ENCODE data around the gene CREB3L4. TPM values are rescaled to one million over a fixed set of nuclear protein-coding genes. Genes with fewer than 3 reads are reported as not detected.

Gene CREB3L4
- total and polyA plus RNA-seq, 2 donors (not counting 3 experiments of a cell fraction or from before 2014, with no cell fraction given) = 8.1 to 12.1 TPM

GRCh38 chr1:153922972-153923925 lies 44.5 kb upstream of the CREB3L4 start, which contains the start of gene GATAD2B:
TSS of gene GATAD2B (minus strand) at chr1:153922972. CDS start at chr1:153828347, 94,625 bp downstream.
- CTCF ChIA-PET = interaction anchor here (0.6 to 3.4 kb wide), 6 partner anchors 23 to 64 kb away, joined by 3 to 25 read pairs (median 4); partner anchors contain the start of genes DENND4B, RAB13 and SLC39A1
- POLR2A ChIA-PET = interaction anchor here (0.6 to 1.0 kb wide), 2 partner anchors 15 to 23 kb away, joined by 4 read pairs; partner anchors contain the start of gene DENND4B
- H4K20me1 ChIP-seq (replicated peaks; ENCODE audit: control insufficient read depth, extremely low read depth, insufficient read depth, low read length) = peaks cover 16% of the 10 kb centered on the region
- TF ChIP-seq GATA2 (IDR thresholded peaks at IDR 0.05; ENCODE audit: insufficient read depth, insufficient read length, low read depth, low read length) (no peak), POLR2AphosphoS5 (IDR thresholded peaks at IDR 0.05; ENCODE audit: insufficient read depth, low read depth, low read length) (peak; percentile 64), POLR2A (IDR thresholded peaks at IDR 0.05; ENCODE audit: low read depth, low read length) (peak; percentile 80), EZH2 (IDR thresholded peaks at IDR 0.05; ENCODE audit: borderline replicate concordance, low read depth, low read length, severe bottlenecking) (no peak)
- TF ChIP-seq, protein P1, sequence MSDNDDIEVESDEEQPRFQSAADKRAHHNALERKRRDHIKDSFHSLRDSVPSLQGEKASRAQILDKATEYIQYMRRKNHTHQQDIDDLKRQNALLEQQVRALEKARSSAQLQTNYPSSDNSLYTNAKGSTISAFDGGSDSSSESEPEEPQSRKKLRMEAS (IDR thresholded peaks at IDR 0.05; ENCODE audit: insufficient read depth, insufficient read length) = no peak
- peaks cover 0 to 3% of the 10 kb centered on the region in 2 experiments for H3K36me3 ChIP-seq (ENCODE audit: control insufficient read depth in 2 of 2, extremely low read depth in 1 of 2, insufficient read depth in 2 of 2, low read length in 2 of 2)
- H3K4me3 ChIP-seq (replicated peaks in 1 of 3; ENCODE audit: insufficient read depth in 1 of 3, low read depth in 1 of 3, low read length in 3 of 3) = peak within 1 kb of the TSS; percentile 68 to 91 (median 85)
- no peaks in the 10 kb centered on the region for H3K9me3 ChIP-seq (replicated peaks; ENCODE audit: control insufficient read depth, insufficient read depth, low read length)
- peak within 1 kb of the TSS; percentile 79 for H3K9ac ChIP-seq (replicated peaks; ENCODE audit: extremely low read depth, insufficient read depth, low read length)
- H3K27me3 ChIP-seq (ENCODE audit: control insufficient read depth in 2 of 2, insufficient read depth in 2 of 2, low read length in 2 of 2) = no peaks in the 10 kb centered on the region
- H3K27ac ChIP-seq (ENCODE audit: insufficient read depth, low read depth, low read length) = peak within 1 kb of the TSS; percentile 60
- dilution Hi-C loops (cut with MboI; ENCODE audit: extremely low pct_ligation_motif_present, low sequenced_read_pairs) (no loop called here), intact Hi-C loops (cut with micrococcal nuclease) (loop anchor here (1.0 kb wide), 6 partner anchors 23 to 297 kb away; partner anchors contain the start of genes CRTC2, DENND4B, RAB13 and UBAP2L)
- H3K4me2 ChIP-seq (ENCODE audit: insufficient read depth, low read length) = peak within 1 kb of the TSS; percentile 71
- DNase-seq (ENCODE audit: low read depth, low spot score) = peak; percentile 100
- BruUV-seq (replicated peaks) = TSS peak; percentile 91
- no peaks in the 10 kb centered on the region for H3K9me1 ChIP-seq (replicated peaks; ENCODE audit: control insufficient read depth, extremely low read depth, insufficient read depth, low read length)
- H3K4me1 ChIP-seq (ENCODE audit: control insufficient read depth, extremely low read depth, insufficient read depth, low read length) = peaks cover 24% of the 10 kb centered on the region
- peaks cover 41% of the 10 kb centered on the region for H3K79me2 ChIP-seq (ENCODE audit: control insufficient read depth, insufficient read depth, low read length)
- peak; percentile 97 for FAIRE-seq
- H2AFZ ChIP-seq (ENCODE audit: low read depth, low read length) = peak within 1 kb of the TSS; percentile 51

Data from endothelial cell of umbilical vein (primary cell).